HG03558 (cell line): ENCODE results near the gene COL20A1.
"Not testable (repeated sequence)": the region's sequence is repeated elsewhere in the genome, so short reads cannot be mapped to it uniquely, and the experiment has no call there.

ENCODE experiments used
- ATAC-seq: cut with Tn5 transposase; IDR thresholded peaks from one replicate; pipeline ENCODE4 v1.9.1; 2021; ENCODE audit warnings: moderate number of reproducible peaks; ENCODE audit not compliant: unreplicated experiment; ENCODE audit errors: extremely low read depth

The COL20A1 gene

GRCh38 chr20:63329331-63330083 is 36.5 kb downstream of the COL20A1 start:
- no peak for ATAC-seq

GRCh38 chr20:63330084-63330760 is 37.2 kb downstream of the COL20A1 start:
- ATAC-seq: no peak

DNA sequence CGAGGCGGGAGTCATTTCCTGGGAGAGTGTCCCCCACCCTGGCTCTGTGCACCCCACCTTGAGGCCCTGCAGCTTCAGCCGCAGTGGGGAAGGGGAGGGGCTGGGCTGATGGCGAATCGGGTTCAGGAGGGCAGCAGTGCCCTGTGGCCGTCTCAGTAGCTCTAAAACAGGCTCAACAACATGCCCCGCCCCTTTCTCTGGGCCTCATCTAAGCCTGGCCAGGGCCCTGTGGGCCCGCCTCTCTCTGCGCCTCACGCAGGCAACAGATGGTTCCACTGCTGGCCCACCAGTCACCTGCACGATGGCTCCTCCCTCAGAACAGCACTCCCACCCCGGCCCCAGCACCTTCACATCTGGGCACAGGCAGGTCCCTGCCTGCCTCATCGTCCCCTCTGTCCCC is 38.0 kb downstream of the COL20A1 start:
- no peak for ATAC-seq

GRCh38 chr20:63331741-63332400 is 38.9 kb downstream of the COL20A1 start:
- ATAC-seq: no peak

- no peak for ATAC-seq
Observed at GRCh38 chr20:63332488-63333240, 39.7 kb downstream of the COL20A1 start.

- ATAC-seq: no peak
Observed at GRCh38 chr20:63333241-63333836, 40.4 kb downstream of the COL20A1 start.

- ATAC-seq: no peak
Observed at GRCh38 chr20:63334356-63334755, 41.4 kb downstream of the COL20A1 start.

DNA sequence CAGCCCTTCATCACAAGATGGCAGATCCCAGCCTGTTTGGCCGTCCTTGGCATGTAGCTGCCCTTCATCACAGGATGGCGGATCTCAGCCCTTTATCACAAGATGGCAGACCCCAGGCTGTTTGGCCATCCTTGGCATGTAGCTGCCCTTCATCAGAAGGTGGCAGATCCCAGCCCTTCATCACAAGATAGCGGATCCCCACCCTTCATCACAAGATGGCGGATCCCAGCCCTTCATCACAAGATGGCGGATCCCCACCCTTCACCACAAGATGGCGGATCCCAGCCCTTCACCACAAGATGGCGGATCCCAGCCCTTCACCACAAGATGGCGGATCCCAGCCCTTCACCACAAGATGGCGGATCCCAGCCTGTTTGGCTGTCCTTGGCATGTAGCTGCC is 42.1 kb downstream of the COL20A1 start:
- not testable (repeated sequence) for ATAC-seq

GRCh38 chr20:63335711-63336110 is 42.7 kb downstream of the COL20A1 start:
- ATAC-seq: no peak

GRCh38 chr20:63336232-63336752 is 43.3 kb downstream of the COL20A1 start:
- ATAC-seq: no peak

- ATAC-seq: no peak
Observed at GRCh38 chr20:63337786-63338420, 44.9 kb downstream of the COL20A1 start.

DNA sequence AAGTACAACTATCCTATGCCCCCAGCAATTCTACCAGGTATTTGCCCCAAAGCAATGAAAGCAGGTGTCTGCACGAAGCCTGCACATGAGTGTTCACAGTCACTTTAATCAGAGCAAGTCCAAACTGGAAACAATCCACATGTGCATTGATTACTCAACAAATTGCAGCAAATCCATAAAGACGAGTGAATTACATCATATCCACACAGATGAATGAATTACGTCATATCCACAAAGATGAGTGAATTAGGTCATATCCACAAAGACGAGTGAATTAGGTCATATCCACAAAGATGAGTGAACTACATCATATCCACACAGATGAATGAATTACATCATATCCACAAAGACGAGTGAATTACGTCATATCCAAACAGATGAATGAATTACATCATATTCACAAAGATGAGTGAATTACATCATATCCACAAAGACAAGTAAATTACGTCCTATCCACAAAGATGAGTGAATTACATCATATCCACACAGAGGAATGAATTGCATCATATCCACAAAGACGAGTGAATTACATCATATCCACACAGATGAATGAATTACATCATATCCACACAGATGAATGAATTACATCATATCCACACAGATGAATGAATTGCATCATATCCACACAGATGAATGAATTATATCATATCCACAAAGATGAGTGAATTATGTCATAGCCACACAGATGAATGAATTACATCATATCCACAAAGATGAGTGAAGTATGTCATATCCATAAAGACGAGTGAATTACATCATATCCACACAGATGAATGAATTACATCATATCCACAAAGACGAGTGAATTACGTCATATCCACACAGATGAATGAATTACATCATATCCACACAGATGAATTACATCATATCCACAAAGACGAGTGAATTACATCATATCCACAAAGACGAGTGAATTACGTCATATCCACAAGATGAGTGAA is 46.4 kb downstream of the COL20A1 start:
- ATAC-seq: not testable (repeated sequence)

DNA sequence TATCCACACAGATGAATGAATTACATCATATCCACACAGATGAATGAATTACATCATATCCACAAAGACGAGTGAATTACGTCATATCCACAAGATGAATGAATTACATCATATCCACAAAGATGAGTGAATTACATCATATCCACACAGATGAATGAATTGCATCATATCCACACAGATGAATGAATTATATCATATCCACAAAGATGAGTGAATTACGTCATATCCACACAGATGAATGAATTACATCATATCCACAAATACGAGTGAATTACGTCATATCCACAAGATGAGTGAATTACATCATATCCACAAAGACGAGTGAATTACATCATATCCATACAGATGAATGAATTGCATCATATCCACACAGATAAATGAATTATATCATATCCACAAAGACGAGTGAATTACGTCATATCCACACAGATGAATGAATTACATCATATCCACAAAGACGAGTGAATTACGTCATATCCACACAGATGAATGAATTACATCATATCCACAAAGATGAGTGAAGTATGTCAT is 47.2 kb downstream of the COL20A1 start:
- ATAC-seq: not testable (repeated sequence)

DNA sequence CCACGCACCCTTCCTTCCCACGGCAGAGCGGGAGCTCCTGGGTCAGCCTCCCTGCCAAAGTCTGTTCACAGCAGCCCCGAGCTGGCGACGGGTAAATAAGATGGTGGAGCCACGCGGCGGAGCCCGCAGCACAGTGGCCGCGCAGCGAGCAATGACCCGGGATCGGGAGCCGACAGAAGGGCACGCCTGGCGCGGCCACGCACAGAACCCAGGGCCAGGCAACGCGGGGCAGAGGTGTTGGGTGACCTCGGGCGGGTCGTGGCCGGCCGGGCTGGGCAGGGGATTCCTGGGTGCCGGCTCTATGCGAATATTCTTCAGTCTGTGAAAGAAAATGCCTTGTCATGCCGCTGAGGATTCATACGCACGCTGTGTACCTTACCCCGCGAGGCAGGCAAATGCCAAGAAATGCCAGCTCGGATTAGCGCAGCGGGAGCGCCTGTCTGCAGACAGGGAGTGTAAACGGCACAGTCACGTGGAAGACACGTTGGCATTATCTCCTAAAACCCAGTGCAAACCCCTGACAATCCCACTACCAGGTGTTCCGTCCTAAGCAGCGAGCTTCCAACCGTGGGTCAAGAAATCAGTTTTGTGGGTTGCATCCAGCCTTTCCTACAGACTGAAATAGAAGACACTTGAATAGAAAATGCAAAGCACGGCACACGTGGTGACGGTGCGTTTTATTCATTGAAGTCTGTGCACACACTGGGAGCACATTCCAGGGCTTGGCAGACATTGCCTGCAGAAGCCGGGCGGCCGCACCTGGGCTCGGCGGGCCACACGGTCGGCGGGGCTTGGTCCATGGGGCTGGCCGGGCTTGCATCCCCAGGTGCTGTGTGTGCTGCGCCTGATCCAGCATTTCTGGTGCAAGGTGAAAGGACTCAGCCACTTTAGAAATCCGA is 49.8 kb downstream of the COL20A1 start:
- no peak for ATAC-seq

DNA sequence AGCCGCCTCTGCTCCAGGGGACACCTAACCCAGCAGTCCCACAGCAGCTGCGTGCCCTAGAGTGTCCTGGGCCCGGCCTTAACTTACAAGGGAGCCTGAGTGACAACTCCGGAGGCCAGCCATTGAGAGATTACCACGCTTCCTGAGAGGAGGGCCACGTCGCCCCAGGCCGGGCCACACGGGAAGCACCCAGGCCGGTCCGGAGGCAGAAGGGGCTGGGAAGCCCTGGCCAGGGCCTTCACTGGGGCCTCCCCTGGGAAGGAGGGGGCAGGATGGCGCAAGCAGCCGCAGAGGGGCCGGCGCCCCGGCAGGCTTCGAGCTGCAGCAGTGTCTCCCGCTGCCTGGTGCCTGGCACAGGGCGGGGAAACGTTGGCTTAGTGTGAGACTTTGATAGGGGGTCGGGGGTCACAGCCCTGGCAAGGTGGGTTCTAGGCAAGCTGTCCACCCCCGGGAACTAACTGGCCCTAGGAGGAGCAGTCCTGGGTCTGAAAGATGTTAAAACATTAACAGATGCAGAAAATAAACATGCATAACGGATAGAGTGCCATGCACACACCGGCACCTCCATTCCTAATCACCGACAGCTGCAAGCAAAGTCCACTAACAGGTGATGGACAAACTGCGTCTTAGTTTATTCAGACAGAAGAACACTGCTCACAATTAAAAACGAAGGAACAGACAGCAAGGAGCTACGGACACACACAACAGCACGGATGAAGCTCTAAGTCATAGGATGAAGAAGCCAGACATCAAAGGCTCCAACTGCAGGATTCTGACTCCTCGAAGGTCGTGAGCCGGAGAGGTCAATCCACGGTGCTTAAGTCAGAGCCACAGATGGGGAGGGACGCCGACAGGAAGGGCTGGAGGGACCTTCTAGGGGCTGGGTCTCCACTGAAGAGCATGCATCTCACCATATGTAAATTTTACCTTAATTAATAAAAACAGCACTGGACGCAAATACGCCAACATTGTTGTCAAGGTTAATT is 50.8 kb downstream of the COL20A1 start:
- ATAC-seq: no peak
